ENCODE results near the gene KCNK16. TPM values are rescaled to one million over a fixed set of nuclear protein-coding genes. Genes with fewer than 3 reads are reported as not detected.

Gene KCNK16
- total and polyA plus RNA-seq, 2 donors (not counting 1 experiment from before 2014, with no cell fraction given): not detected

- no peak overlapping the region for H3K9ac ChIP-seq (ENCODE audit: low read length)
- peak overlapping the region; percentile 21 for H3K4me2 ChIP-seq (replicated peaks; ENCODE audit: low read depth, low read length, poor library complexity, severe bottlenecking)
- no peaks in the 10 kb centered on the region for H3K36me3 ChIP-seq (replicated peaks in 1 of 2; ENCODE audit: control extremely low read depth in 1 of 2, control insufficient read depth in 1 of 2, extremely low read depth in 1 of 2, insufficient read depth in 2 of 2, low read length in 1 of 2)
- WGBS (ENCODE audit: insufficient coverage): 38% methylated on average over 20 of the region's 21 CpGs
- H3K4me3 ChIP-seq (ENCODE audit: control extremely low read depth in 1 of 5, extremely low read depth in 1 of 5, insufficient read depth in 1 of 5, low read depth in 2 of 5, low read length in 4 of 5): no peak overlapping the region
- ATAC-seq (ENCODE audit: low read depth) (peak; percentile 63), DNase-seq (peak; percentile 67)
- H4K20me1 ChIP-seq (ENCODE audit: control insufficient read depth, insufficient read depth, low read length, poor library complexity, severe bottlenecking): no peaks in the 10 kb centered on the region
- no peaks in the 10 kb centered on the region for H3K27me3 ChIP-seq (replicated peaks in 1 of 4; ENCODE audit: control extremely low read depth in 1 of 4, control insufficient read depth in 3 of 4, insufficient read depth in 4 of 4, low read length in 3 of 4)
- no peak for TF ChIP-seq EZH2 (IDR thresholded peaks at IDR 0.05; ENCODE audit: borderline replicate concordance, insufficient read depth, low read depth, low read length, poor library complexity, severe bottlenecking)
- TF ChIP-seq CTCF (IDR thresholded peaks at IDR 0.05): peak; percentile 83
- peaks cover 13% of the 10 kb centered on the region for H3K27me3 Mint-ChIP-seq
- H3K27ac Mint-ChIP-seq: no peak overlapping the region
- intact Hi-C loops (cut with micrococcal nuclease): loop anchor here (5.0 kb wide), 3 partner anchors 530 to 1665 kb away; no protein-coding TSS in a partner anchor
- H3K27ac ChIP-seq (ENCODE audit: low read length in 2 of 2): no peak overlapping the region
- POLR2A ChIA-PET: no interaction called here
- no peaks in the 10 kb centered on the region for H3K4me1 Mint-ChIP-seq
- peak overlapping the region; percentile 64 for H2AFZ ChIP-seq (ENCODE audit: insufficient read depth, low read depth, low read length, poor library complexity, severe bottlenecking)
- peaks cover 3% of the 10 kb centered on the region in 2 donors for H3K4me1 ChIP-seq (ENCODE audit: control insufficient read depth in 2 of 2, insufficient read depth in 2 of 2, low read length in 2 of 2)
- no peaks in the 10 kb centered on the region for H3K79me2 ChIP-seq (ENCODE audit: control insufficient read depth, insufficient read depth, low read length)
- CTCF ChIA-PET: interaction anchor here (0.7 to 3.2 kb wide), 8 partner anchors 9 to 1666 kb away, joined by 3 to 14 read pairs (median 4); no protein-coding TSS in a partner anchor
- H3K4me3 Mint-ChIP-seq: no peak overlapping the region
- no peaks in the 10 kb centered on the region for H3K9me3 Mint-ChIP-seq (ENCODE audit: insufficient read depth)
- no peaks in the 10 kb centered on the region for H3K9me3 ChIP-seq (ENCODE audit: control extremely low read depth in 1 of 3, control insufficient read depth in 2 of 3, insufficient read depth in 1 of 3, low read length in 2 of 3)
Observed at GRCh38 chr6:39361657-39362486, 39.4 kb upstream of the KCNK16 start.

- TF ChIP-seq CTCF (IDR thresholded peaks at IDR 0.05): no peak
- TF ChIP-seq EZH2 (IDR thresholded peaks at IDR 0.05; ENCODE audit: borderline replicate concordance, insufficient read depth, low read depth, low read length, poor library complexity, severe bottlenecking): no peak
- intact Hi-C loops (cut with micrococcal nuclease): loop anchor here (5.0 kb wide), 3 partner anchors 532 to 1667 kb away; no protein-coding TSS in a partner anchor
- H3K4me2 ChIP-seq (replicated peaks; ENCODE audit: low read depth, low read length, poor library complexity, severe bottlenecking): no peak overlapping the region
- 95% methylated on average over 8 of the region's 9 CpGs for WGBS (ENCODE audit: insufficient coverage)
- no peak overlapping the region for H2AFZ ChIP-seq (ENCODE audit: insufficient read depth, low read depth, low read length, poor library complexity, severe bottlenecking)
- H3K4me3 Mint-ChIP-seq: no peak overlapping the region
- DNase-seq (no peak), ATAC-seq (ENCODE audit: low read depth) (no peak)
- H3K9me3 Mint-ChIP-seq (ENCODE audit: insufficient read depth): no peaks in the 10 kb centered on the region
- CTCF ChIA-PET: no interaction called here
- H3K4me1 Mint-ChIP-seq: no peaks in the 10 kb centered on the region
- no peaks in the 10 kb centered on the region for H3K79me2 ChIP-seq (ENCODE audit: control insufficient read depth, insufficient read depth, low read length)
- no peaks in the 10 kb centered on the region for H3K36me3 ChIP-seq (replicated peaks in 1 of 2; ENCODE audit: control extremely low read depth in 1 of 2, control insufficient read depth in 1 of 2, extremely low read depth in 1 of 2, insufficient read depth in 2 of 2, low read length in 1 of 2)
- H3K4me3 ChIP-seq (ENCODE audit: control extremely low read depth in 1 of 5, extremely low read depth in 1 of 5, insufficient read depth in 1 of 5, low read depth in 2 of 5, low read length in 4 of 5): no peak overlapping the region
- no peak overlapping the region for H3K27ac Mint-ChIP-seq
- H3K27me3 Mint-ChIP-seq: peaks cover 13% of the 10 kb centered on the region
- POLR2A ChIA-PET: no interaction called here
- H4K20me1 ChIP-seq (ENCODE audit: control insufficient read depth, insufficient read depth, low read length, poor library complexity, severe bottlenecking): no peaks in the 10 kb centered on the region
- H3K9me3 ChIP-seq (ENCODE audit: control extremely low read depth in 1 of 3, control insufficient read depth in 2 of 3, insufficient read depth in 1 of 3, low read length in 2 of 3): no peaks in the 10 kb centered on the region
- H3K9ac ChIP-seq (ENCODE audit: low read length): no peak overlapping the region
- no peaks in the 10 kb centered on the region for H3K27me3 ChIP-seq (replicated peaks in 1 of 4; ENCODE audit: control extremely low read depth in 1 of 4, control insufficient read depth in 3 of 4, insufficient read depth in 4 of 4, low read length in 3 of 4)
- peaks cover 3% of the 10 kb centered on the region in 2 donors for H3K4me1 ChIP-seq (ENCODE audit: control insufficient read depth in 2 of 2, insufficient read depth in 2 of 2, low read length in 2 of 2)
- H3K27ac ChIP-seq (ENCODE audit: low read length in 2 of 2): no peak overlapping the region
Observed at GRCh38 chr6:39360378-39360777, 37.9 kb upstream of the KCNK16 start.

Measured in B cell (primary cell).